Activated naive CD4-positive, alpha-beta T cell treated with Interleukin-2 at 50 U/mL for 16 hours (primary cell): ENCODE data around the gene HOXC4.
"Not testable (repeated sequence)": the region's sequence is repeated elsewhere in the genome, so short reads cannot be mapped to it uniquely, and the experiment has no call there.

Experiments
- DNase-seq: peaks from one replicate; pipeline ENCODE4 v3.0.0-alpha.2; 2020

HOXC4 gene

GRCh38 chr12:54042033-54042432 lies 11.6 kb upstream of the HOXC4 start:
- DNase-seq: not testable (repeated sequence)

GRCh38 chr12:54042970-54043853 lies 10.4 kb upstream of the HOXC4 start:
- no peak for DNase-seq

- DNase-seq: no peak
Observed at GRCh38 chr12:54044425-54045103, 9.1 kb upstream of the HOXC4 start.

GRCh38 chr12:54045401-54045800 lies 8.2 kb upstream of the HOXC4 start:
- no peak for DNase-seq

- DNase-seq: no peak
Observed at GRCh38 chr12:54045868-54046521, 7.6 kb upstream of the HOXC4 start.

- no peak for DNase-seq
Observed at GRCh38 chr12:54046809-54047159, 6.9 kb upstream of the HOXC4 start.

- DNase-seq: no peak
Observed at GRCh38 chr12:54047160-54047963, 6.3 kb upstream of the HOXC4 start.

- DNase-seq: no peak
Observed at GRCh38 chr12:54047964-54048303, 5.7 kb upstream of the HOXC4 start.

GRCh38 chr12:54048406-54049093 lies 5.1 kb upstream of the HOXC4 start:
- no peak for DNase-seq

GRCh38 chr12:54049108-54049507 lies 4.5 kb upstream of the HOXC4 start:
- no peak for DNase-seq

GRCh38 chr12:54050482-54050810 lies 3.2 kb upstream of the HOXC4 start:
- DNase-seq: no peak

- DNase-seq: no peak
Observed at GRCh38 chr12:54051026-54051842, 2.4 kb upstream of the HOXC4 start.

- DNase-seq: no peak
Observed at GRCh38 chr12:54051874-54052437, 1.7 kb upstream of the HOXC4 start.

- no peak for DNase-seq
Observed at GRCh38 chr12:54052438-54053002, 1.1 kb upstream of the HOXC4 start.

- no peak for DNase-seq
Observed at GRCh38 chr12:54053003-54053750, 458 bp upstream of the HOXC4 start.

- DNase-seq: no peak
Observed at GRCh38 chr12:54054742-54055194, 1.1 kb downstream of the HOXC4 start.

GRCh38 chr12:54055552-54055951 lies 1.9 kb downstream of the HOXC4 start:
- no peak for DNase-seq

- no peak for DNase-seq
Observed at GRCh38 chr12:54056110-54056509, 2.5 kb downstream of the HOXC4 start.

GRCh38 chr12:54058128-54058768 lies 4.6 kb downstream of the HOXC4 start:
- no peak for DNase-seq

GRCh38 chr12:54059668-54060067 lies 6.0 kb downstream of the HOXC4 start:
- no peak for DNase-seq
